Panc1 (cell line): Measurements from ENCODE around the gene CCR5AS.
A peak's percentile ranks its signal among the peaks of the same experiment; 100 is the strongest.

Experiments
- ATAC-seq: fragments of 200-7000 bp; cut with Tn5 transposase; 2 replicates; pipeline ENCODE4 v1.9.1; 2020; ENCODE audit warnings: mild to moderate bottlenecking, moderate library complexity
- BruUV-seq: library from RNA; stranded (reverse); fragments of 400-500 nt; replicated peaks from 2 replicates; lab custom pipeline; 2021; lab: Mats Ljungman, UMichigan
- CTCF ChIA-PET: fragments of 300-600 bp; sonication (Branson Sonifier 250); formaldehyde crosslinking; loops from one replicate; lab custom pipeline; 2022; ENCODE audit warnings: antibody characterized with exemption; lab: Charles Lee
- POLR2A ChIA-PET: fragments of 300-600 bp; sonication (Branson Sonifier 250); formaldehyde crosslinking; loops from one replicate; lab custom pipeline; 2022; ENCODE audit warnings: antibody characterized with exemption; lab: Charles Lee
- DNase-seq: peaks from one replicate; pipeline ENCODE4 v3.0.0-alpha.2; 2010; ENCODE audit warnings: low read depth, low spot score
- H3K27ac ChIP-seq: 2 replicates; pipeline ENCODE4 v1.5.1; 2011; ENCODE audit warnings: mild to moderate bottlenecking, low read length, inconsistent platforms
- H3K27me3 ChIP-seq: fragments of 200-500 bp; sonication (Bioruptor generic); 2 replicates; pipeline ENCODE4 v1.6.0; 2014; ENCODE audit warnings: low read length, inconsistent platforms; ENCODE audit not compliant: control insufficient read depth, insufficient read depth
- H3K36me3 ChIP-seq: fragments of 200-500 bp; sonication (Bioruptor generic); 2 replicates; pipeline ENCODE4 v1.5.1; 2014; ENCODE audit warnings: inconsistent platforms, mild to moderate bottlenecking, low read length, moderate library complexity; ENCODE audit not compliant: control insufficient read depth, insufficient read depth
- H3K4me1 ChIP-seq: 2 replicates; pipeline ENCODE4 v1.5.1; 2011; ENCODE audit warnings: inconsistent platforms, mild to moderate bottlenecking, low read length, moderate library complexity; ENCODE audit not compliant: control insufficient read depth, insufficient read depth
- H3K4me3 ChIP-seq, 2 experiments: 2 replicates each; pipeline ENCODE4 v1.5.1; 2011 to 2012; ENCODE audit warnings: low read depth in 2 of 2, low read length in 2 of 2, mild to moderate bottlenecking in 2 of 2, inconsistent platforms in 1 of 2, moderate library complexity in 1 of 2
- H3K9me3 ChIP-seq: fragments of 200-500 bp; sonication (Bioruptor generic); 2 replicates; pipeline ENCODE4 v1.5.1; 2014; ENCODE audit warnings: low read depth, mild to moderate bottlenecking, inconsistent platforms, low read length, moderate library complexity; ENCODE audit not compliant: control insufficient read depth, insufficient read depth
- POLR2AphosphoS5 ChIP-seq: IDR thresholded peaks from 2 replicates; pipeline ENCODE4 v1.6.1; 2012; ENCODE audit warnings: mild to moderate bottlenecking, low read depth, low read length, moderate library complexity
- SIN3A ChIP-seq: IDR thresholded peaks from 2 replicates; pipeline ENCODE4 v1.6.1; 2012; ENCODE audit warnings: low read depth, mild to moderate bottlenecking, low read length, moderate library complexity, borderline replicate concordance; ENCODE audit not compliant: insufficient read depth
- TCF7L2 ChIP-seq: IDR thresholded peaks from 2 replicates; pipeline ENCODE4 v1.6.1; 2011; ENCODE audit warnings: mild to moderate bottlenecking, low read depth, low read length, inconsistent platforms
- in situ Hi-C: cut with HindIII; loops from 2 replicates; pipeline ENCODE4 v1.10.0; 2016; ENCODE audit warnings: low sequenced_read_pairs, low pct_unique_long_range_greater_than_20kb
- intact Hi-C: fragments of 100-400 bp; cut with micrococcal nuclease; formaldehyde crosslinking; loops from one replicate; pipeline ENCODE4 v1.10.0; 2022; ENCODE audit not compliant: unreplicated experiment
- TF ChIP-seq, protein P1 (sequence below): fragments of 450-650 bp; IDR thresholded peaks from 2 replicates; pipeline ENCODE4 v1.5.1; 2017; ENCODE audit warnings: mild to moderate bottlenecking
- TF ChIP-seq, protein P2 (sequence below), 2 experiments: IDR thresholded peaks; 2 replicates each; pipeline ENCODE4 v1.6.1; 2011 to 2012; ENCODE audit warnings: low read depth in 2 of 2, control low read depth in 1 of 2, low read length in 1 of 2, mild to moderate bottlenecking in 1 of 2, moderate library complexity in 1 of 2; ENCODE audit not compliant: insufficient read depth in 1 of 2

Gene CCR5AS

DNA sequence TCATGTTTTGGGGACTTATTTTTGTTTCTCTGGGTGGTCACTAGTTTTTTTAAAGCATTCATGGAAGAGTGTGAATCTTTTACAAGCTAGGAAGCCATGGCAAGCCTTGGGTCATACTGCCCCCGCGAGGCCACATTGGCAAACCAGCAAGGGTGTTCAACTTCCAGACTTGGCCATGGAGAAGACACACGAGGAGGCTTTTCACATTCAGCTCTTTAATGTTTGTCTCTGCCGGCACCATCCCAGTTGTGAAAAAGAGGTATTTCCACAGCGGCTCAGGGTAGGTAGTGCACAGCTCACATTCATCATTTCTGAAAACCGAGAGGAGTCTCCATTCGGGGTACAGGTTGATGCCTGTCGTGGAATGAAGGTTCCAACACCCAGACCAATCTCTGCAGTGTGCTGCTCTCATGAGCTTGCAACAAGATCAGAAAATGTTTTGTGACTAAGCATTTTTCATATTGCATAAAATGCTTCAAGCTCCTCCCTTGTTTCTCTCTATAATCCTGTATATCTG, 28.4 kb downstream of the CCR5AS start:
- DNase-seq = no peak
- no peaks in the 10 kb centered on the region; the same call in 1 of the 2 replicates for H3K27me3 ChIP-seq
- POLR2A ChIA-PET = no interaction called here
- no peak overlapping the region for H3K4me3 ChIP-seq
- no peak for TF ChIP-seq TCF7L2
- TF ChIP-seq, protein P1, sequence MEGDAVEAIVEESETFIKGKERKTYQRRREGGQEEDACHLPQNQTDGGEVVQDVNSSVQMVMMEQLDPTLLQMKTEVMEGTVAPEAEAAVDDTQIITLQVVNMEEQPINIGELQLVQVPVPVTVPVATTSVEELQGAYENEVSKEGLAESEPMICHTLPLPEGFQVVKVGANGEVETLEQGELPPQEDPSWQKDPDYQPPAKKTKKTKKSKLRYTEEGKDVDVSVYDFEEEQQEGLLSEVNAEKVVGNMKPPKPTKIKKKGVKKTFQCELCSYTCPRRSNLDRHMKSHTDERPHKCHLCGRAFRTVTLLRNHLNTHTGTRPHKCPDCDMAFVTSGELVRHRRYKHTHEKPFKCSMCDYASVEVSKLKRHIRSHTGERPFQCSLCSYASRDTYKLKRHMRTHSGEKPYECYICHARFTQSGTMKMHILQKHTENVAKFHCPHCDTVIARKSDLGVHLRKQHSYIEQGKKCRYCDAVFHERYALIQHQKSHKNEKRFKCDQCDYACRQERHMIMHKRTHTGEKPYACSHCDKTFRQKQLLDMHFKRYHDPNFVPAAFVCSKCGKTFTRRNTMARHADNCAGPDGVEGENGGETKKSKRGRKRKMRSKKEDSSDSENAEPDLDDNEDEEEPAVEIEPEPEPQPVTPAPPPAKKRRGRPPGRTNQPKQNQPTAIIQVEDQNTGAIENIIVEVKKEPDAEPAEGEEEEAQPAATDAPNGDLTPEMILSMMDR = peak; percentile 81
- ATAC-seq = peak; percentile 81
- CTCF ChIA-PET = interaction anchor here (0.6 to 1.3 kb wide), 4 partner anchors 64 to 300 kb away, joined by 3 to 4 read pairs (median 4); no protein-coding TSS in a partner anchor
- no peaks in the 10 kb centered on the region for H3K36me3 ChIP-seq
- in situ Hi-C loops (no loop called here), intact Hi-C loops (loop anchor here (10.0 kb wide), 2 partner anchors 294 to 444 kb away; no protein-coding TSS in a partner anchor)
- no TSS peak for BruUV-seq
- H3K27ac ChIP-seq = no peak overlapping the region
- no peaks in the 10 kb centered on the region for H3K9me3 ChIP-seq
- no peaks in the 10 kb centered on the region for H3K4me1 ChIP-seq

DNA sequence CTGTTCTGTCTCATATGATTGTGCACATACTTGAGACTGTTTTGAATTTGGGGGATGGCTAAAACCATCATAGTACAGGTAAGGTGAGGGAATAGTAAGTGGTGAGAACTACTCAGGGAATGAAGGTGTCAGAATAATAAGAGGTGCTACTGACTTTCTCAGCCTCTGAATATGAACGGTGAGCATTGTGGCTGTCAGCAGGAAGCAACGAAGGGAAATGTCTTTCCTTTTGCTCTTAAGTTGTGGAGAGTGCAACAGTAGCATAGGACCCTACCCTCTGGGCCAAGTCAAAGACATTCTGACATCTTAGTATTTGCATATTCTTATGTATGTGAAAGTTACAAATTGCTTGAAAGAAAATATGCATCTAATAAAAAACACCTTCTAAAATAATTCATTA, 31.1 kb downstream of the CCR5AS start:
- Histone ChIP-seq H3K4me3 (no peak overlapping the region), H3K9me3 (no peaks in the 10 kb centered on the region), H3K27me3 (no peaks in the 10 kb centered on the region; the same call in none of the 2 replicates), H3K4me1 (no peaks in the 10 kb centered on the region), H3K27ac (no peak overlapping the region), H3K36me3 (no peaks in the 10 kb centered on the region)
- no peak for TF ChIP-seq POLR2AphosphoS5
- TF ChIP-seq, protein P1 = no peak
- TF ChIP-seq SIN3A = no peak
- DNase-seq (no peak), ATAC-seq (no peak)
- no TSS peak for BruUV-seq
- intact Hi-C loops (loop anchor here (10.0 kb wide), 2 partner anchors 291 to 441 kb away; no protein-coding TSS in a partner anchor), in situ Hi-C loops (no loop called here)
- ChIA-PET POLR2A (no interaction called here), CTCF (no interaction called here)

DNA sequence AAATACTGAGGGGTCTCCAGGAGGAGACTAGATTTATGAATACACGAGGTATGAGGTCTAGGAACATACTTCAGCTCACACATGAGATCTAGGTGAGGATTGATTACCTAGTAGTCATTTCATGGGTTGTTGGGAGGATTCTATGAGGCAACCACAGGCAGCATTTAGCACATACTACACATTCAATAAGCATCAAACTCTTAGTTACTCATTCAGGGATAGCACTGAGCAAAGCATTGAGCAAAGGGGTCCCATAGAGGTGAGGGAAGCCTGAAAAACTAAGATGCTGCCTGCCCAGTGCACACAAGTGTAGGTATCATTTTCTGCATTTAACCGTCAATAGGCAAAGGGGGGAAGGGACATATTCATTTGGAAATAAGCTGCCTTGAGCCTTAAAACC, 31.6 kb downstream of the CCR5AS start:
- no peaks in the 10 kb centered on the region; the same call in none of the 2 replicates for H3K27me3 ChIP-seq
- in situ Hi-C loops = no loop called here

More for the DNA sequence above, 31.6 kb downstream of the CCR5AS start:
- no TSS peak for BruUV-seq
- TF ChIP-seq SIN3A = no peak
- TF ChIP-seq, protein P1 = no peak
- TF ChIP-seq POLR2AphosphoS5 = no peak
- no peak for TF ChIP-seq TCF7L2
- TF ChIP-seq, protein P2, sequence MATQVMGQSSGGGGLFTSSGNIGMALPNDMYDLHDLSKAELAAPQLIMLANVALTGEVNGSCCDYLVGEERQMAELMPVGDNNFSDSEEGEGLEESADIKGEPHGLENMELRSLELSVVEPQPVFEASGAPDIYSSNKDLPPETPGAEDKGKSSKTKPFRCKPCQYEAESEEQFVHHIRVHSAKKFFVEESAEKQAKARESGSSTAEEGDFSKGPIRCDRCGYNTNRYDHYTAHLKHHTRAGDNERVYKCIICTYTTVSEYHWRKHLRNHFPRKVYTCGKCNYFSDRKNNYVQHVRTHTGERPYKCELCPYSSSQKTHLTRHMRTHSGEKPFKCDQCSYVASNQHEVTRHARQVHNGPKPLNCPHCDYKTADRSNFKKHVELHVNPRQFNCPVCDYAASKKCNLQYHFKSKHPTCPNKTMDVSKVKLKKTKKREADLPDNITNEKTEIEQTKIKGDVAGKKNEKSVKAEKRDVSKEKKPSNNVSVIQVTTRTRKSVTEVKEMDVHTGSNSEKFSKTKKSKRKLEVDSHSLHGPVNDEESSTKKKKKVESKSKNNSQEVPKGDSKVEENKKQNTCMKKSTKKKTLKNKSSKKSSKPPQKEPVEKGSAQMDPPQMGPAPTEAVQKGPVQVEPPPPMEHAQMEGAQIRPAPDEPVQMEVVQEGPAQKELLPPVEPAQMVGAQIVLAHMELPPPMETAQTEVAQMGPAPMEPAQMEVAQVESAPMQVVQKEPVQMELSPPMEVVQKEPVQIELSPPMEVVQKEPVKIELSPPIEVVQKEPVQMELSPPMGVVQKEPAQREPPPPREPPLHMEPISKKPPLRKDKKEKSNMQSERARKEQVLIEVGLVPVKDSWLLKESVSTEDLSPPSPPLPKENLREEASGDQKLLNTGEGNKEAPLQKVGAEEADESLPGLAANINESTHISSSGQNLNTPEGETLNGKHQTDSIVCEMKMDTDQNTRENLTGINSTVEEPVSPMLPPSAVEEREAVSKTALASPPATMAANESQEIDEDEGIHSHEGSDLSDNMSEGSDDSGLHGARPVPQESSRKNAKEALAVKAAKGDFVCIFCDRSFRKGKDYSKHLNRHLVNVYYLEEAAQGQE (IDR thresholded peaks at IDR 0.05; ENCODE audit: insufficient read depth in 1 of 2, low read depth in 2 of 2, low read length in 1 of 2) = no peak
- intact Hi-C loops = loop anchor here (10.0 kb wide), 2 partner anchors 290 to 440 kb away; no protein-coding TSS in a partner anchor
- Histone ChIP-seq H3K36me3 (no peaks in the 10 kb centered on the region), H3K4me3 (no peak overlapping the region), H3K4me1 (no peaks in the 10 kb centered on the region), H3K27ac (no peak overlapping the region), H3K9me3 (no peaks in the 10 kb centered on the region)
- DNase-seq (no peak), ATAC-seq (no peak)
- POLR2A ChIA-PET = no interaction called here
- CTCF ChIA-PET = no interaction called here
